Ammon's horn (tissue), 1 donor: ENCODE data around the gene ACP4.

Source experiments
- DNase-seq: peaks from one replicate; pipeline ENCODE4 v3.0.0-alpha.2; 2016; ENCODE audit warnings: low spot score

Gene ACP4

GRCh38 chr19:50844296-50844935, 54.2 kb downstream of the ACP4 start:
- DNase-seq = no peak
